Suppressor macrophage treated with lipopolysaccharide for 1 hour (primary cell): Measurements from ENCODE around the gene CERK.
"Not testable (repeated sequence)": the region's sequence is repeated elsewhere in the genome, so short reads cannot be mapped to it uniquely, and the experiment has no call there.

ENCODE experiments used
- DNase-seq, 3 donors: peaks; one replicate each; pipeline ENCODE4 v3.0.0-alpha.2; 2020 to 2022

Gene CERK

GRCh38 chr22:46748206-46748907, 10.3 kb upstream of the CERK start:
- DNase-seq: no peak

DNA sequence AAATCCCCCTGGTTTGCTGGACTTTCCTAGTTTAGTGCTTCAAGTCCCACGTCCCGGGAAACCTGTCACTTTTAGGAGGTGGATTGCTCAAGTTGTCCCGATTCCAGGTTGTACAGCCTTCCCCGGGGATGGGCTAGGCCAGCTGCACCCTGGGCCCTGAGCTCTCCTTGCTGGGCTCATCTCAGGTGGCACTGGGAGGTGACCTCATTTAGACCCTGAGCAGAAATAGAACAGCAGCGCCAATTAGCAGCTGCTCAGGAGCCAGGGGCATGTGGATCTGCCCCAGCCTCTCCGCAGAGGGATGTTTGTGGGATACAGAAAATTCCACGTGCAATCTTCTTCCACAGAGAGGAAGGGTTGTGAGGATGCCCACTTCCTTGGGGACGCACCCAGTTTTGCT, 9.6 kb upstream of the CERK start:
- DNase-seq: no peak

DNA sequence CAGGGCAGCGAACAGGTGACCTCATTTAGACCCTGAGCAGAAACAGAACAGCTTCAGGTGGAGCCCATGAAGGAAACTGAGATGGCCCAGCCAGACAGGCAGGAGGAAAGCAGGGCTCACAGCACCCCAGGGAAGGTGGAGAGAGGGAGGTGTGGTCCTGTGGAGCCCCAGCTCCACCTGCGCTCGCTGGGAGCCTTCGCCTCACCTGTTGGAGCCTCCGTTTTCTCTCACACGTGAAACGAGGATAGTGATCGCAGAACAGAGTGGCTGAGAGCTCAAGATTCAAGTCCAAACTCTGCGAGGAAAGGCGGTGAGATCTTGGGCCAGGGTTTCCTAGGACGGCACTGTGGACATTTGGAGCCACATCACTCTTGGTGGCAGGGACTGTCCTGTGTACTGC, 8.6 kb upstream of the CERK start:
- DNase-seq: no peak

GRCh38 chr22:46746192-46746591, 8.1 kb upstream of the CERK start:
- no peak for DNase-seq

DNA sequence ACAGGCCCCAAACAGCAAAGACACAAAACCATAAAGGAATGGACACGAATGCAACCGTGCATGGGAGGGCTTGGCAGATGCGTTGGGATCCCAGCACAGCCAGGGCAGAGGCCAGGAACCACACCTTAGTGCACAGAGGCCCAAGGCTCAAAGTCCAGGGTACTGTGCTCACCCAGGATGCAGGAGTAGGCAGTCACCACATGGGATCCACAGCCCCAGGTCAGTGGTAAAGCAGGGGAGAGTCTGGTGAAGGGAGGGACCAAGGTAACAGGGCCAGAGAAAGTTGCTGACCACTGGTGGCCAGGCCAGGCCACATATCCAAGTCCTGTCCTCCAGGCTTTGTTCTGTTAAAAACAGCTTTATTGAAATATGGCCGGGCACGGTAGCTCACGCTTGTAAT, 6.5 kb upstream of the CERK start:
- no peak for DNase-seq

GRCh38 chr22:46742576-46743221, 4.6 kb upstream of the CERK start:
- no peak for DNase-seq

GRCh38 chr22:46741974-46742519, 4.0 kb upstream of the CERK start:
- DNase-seq: no peak

- no peak for DNase-seq
Observed at GRCh38 chr22:46740910-46741780, 3.1 kb upstream of the CERK start.

GRCh38 chr22:46739094-46739870, 1.2 kb upstream of the CERK start:
- DNase-seq: peak; percentile 35 to 55 (median 47)

DNA sequence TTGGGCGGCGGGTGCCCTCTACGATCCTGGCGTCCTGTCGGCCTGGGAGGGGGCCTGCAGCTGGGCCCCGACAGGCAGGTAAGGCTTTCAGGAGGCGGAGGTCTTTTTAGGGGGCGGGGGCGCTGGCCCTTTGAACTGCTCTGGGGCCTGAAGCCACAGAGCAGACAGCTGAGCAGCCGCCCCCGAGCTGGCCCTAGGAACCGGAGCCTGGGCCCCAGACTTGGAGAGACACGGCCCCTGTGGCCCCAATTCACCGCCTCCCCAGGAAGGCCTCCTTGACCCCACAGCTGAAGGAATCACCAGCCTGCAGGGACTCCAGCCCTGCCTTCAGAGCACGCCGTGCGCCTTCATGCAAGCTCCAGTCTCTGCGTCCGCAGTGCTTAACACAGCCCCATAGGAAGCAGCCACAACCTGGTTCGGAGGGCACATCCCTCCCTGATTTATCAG, 618 bp upstream of the CERK start:
- peak in 1 of 3 donors; percentile 20 for DNase-seq

DNA sequence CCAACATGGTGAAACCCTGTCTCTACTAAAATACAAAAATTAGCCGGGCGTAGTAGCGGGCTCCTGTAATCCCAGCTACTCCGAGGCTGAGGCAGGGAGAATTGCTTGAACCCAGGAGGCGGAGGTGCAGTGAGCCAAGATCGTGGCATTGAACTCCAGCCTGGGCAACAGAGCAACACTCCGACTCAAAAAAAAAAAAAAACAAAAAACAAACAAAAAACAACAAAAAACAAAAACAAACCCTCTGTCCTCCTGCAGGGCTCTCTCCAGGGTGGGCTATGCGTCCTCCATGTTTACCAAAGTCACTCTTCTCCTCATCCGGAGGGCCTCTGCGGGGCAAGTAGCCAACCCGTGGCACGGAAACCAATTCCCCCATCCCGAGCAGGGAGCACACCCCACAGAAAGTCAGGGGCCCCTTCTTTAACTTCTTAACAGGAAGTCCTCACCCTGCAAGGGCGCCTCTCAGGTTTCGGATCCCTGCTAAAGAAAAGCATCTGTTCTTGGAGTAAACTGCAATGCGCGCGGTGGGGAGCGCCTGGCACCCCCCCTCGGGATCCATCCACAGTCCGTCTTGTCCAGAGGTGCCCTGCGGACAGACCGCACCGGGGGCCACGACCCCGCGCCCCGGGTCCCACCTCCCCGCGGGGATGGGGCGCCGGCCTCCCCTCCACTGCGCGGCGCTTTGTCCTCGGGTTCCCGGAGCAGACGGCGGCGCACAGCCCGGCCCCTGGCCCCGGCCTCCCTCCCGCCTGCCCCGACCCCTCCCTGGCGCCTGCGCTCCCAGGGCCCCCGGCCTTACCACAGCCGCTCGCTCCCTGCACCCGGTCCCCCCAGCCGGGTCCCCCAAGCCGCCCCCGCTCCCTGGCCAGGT, 712 bp downstream of the CERK start:
- peak; percentile 47 to 65 (median 47) for DNase-seq

DNA sequence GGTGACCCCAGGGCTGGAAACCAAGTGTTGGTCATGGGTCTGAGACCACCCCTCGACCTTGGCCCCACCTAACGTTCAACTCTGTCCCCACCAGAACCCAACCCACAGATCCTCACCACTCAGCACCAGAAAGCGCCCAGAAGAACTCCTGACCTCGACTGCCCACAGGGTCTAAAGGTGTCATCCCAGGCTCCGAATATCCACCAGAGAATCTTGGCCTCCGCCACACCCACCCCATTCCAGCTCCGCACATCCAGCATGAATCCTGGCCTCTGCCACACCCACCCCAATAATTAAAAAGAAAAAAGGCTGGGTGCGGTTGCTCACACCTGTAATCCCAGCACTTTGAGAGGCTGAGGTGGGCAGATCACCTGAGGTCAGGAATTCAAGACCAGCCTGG, 1.3 kb downstream of the CERK start:
- no peak for DNase-seq

- DNase-seq: no peak
Observed at GRCh38 chr22:46735747-46736608, 2.1 kb downstream of the CERK start.

DNA sequence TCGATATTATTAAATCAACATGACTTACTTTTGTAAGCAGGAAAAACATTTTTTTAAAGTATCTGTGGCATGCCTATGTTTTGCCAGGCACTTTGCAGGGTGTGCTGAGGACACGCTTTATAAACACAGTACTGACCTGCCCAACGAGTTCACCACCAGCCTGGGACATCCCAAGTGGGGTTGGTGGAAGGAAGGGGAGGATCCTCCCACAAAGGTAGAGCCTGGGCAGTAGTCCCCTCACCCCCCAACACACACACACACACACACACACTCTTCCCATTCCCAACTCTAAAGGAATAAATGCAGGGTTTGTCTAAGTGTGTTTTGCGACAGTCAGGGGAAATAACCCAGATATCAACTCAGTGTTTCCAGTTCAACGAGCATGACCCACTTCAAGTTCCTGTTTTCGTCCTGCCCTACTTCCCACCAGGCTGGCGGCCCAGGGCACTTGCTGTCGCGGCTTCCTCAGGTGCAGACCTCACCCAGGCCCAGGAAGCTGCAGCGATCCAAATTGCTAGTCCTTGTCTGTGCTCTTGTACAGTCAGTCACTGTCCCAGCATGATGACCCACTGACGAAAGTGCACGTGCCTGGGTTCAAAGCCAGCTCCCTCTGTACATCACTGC, 3.1 kb downstream of the CERK start:
- peak; percentile 77 to 79 (median 79) for DNase-seq

DNA sequence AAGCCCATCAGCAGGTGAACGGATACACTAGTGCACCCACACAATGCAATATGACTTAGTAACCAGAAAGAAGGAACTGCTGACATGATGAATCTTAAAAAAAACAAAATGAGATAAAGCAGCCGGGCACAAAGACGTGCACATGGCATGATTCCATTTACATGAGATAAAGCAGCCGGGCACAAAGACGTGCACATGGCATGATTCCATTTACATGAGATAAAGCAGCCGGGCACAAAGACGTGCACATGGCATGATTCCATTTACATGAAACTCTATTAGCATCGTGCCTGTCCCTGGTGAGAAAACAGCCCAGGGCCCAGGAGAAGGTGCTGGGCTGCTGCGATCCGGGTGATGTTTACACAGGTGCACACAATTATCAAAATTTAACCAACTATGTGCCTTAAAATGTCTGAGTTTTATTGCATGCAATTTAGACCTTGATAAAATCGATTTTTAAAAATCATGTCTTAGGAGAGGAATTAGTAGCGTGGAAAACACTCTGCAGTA, 3.8 kb downstream of the CERK start:
- DNase-seq: not testable (repeated sequence)

DNA sequence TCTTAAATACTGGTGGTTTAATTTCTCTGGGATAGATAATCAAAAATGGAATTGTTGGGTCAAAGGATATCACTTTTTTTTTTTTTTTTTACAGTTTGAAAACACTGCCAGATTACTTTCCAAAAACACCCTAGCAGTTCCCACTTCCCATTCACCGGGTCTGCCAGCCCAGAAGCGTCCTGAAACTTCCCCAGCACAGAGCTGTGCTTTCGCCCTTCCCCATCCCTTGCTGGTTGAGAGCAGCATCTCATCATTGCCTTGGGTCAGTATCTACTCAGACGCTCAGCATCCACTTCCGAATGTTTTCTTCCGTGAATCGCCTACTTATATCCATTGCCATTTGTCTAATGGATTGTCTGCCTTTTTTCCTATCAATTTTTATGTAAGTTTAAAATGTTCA, 5.5 kb downstream of the CERK start:
- DNase-seq: peak; percentile 49 to 66 (median 59)

- no peak for DNase-seq
Observed at GRCh38 chr22:46732041-46732379, 6.0 kb downstream of the CERK start.

GRCh38 chr22:46731246-46732040, 6.6 kb downstream of the CERK start:
- no peak for DNase-seq
